Measurements from ENCODE around the gene VSTM2L.

- TF ChIP-seq REST (IDR thresholded peaks at IDR 0.05; ENCODE audit: insufficient read depth in 1 of 2, low read depth in 2 of 2, low read length in 2 of 2), result no peak
- no peak for TF ChIP-seq POLR2AphosphoS5 (IDR thresholded peaks at IDR 0.05; ENCODE audit: low read depth, low read length)
- no peak for TF ChIP-seq TAF1 (IDR thresholded peaks at IDR 0.05; ENCODE audit: borderline replicate concordance, insufficient read depth, low read length)
Observed at GRCh38 chr20:37904008-37904642, 1.2 kb downstream of the VSTM2L start.
